Retinal pigment epithelial cell (primary cell): ENCODE measurements around the gene USP10.

ENCODE experiments used
- DNase-seq: peaks from one replicate; pipeline ENCODE4 v3.0.0-alpha.2; 2010; ENCODE audit warnings: low read depth
- H3K4me3 ChIP-seq: 2 replicates; pipeline ENCODE4 v1.5.1; 2011; ENCODE audit warnings: mild to moderate bottlenecking, low read length, control low read depth, moderate library complexity
- CTCF ChIP-seq: conservative IDR thresholded peaks from 2 replicates; pipeline ENCODE4 v1.5.1; 2011; ENCODE audit warnings: low read depth, low read length, control low read depth, inconsistent platforms

Gene USP10

GRCh38 chr16:84722068-84722467 lies 22.3 kb downstream of the USP10 start:
- DNase-seq, result no peak
- no peak for TF ChIP-seq CTCF
- no peak overlapping the region for H3K4me3 ChIP-seq

- TF ChIP-seq CTCF, result no peak
- no peak for DNase-seq
- H3K4me3 ChIP-seq, result no peak overlapping the region
Measured at GRCh38 chr16:84723906-84724305, 24.1 kb downstream of the USP10 start.

- no peak overlapping the region for H3K4me3 ChIP-seq
- TF ChIP-seq CTCF, result no peak
- no peak for DNase-seq
Measured at GRCh38 chr16:84724606-84725309, 25.0 kb downstream of the USP10 start.

- no peak overlapping the region for H3K4me3 ChIP-seq
- DNase-seq, result no peak
- TF ChIP-seq CTCF, result no peak
Measured at GRCh38 chr16:84725481-84726078, 25.8 kb downstream of the USP10 start.

- DNase-seq, result no peak
- peak; percentile 90 for TF ChIP-seq CTCF
- no peak overlapping the region for H3K4me3 ChIP-seq
Measured at GRCh38 chr16:84726079-84726668, 26.4 kb downstream of the USP10 start.

- no peak overlapping the region for H3K4me3 ChIP-seq
- no peak for DNase-seq
- TF ChIP-seq CTCF, result no peak
Measured at GRCh38 chr16:84726669-84727467, 27.1 kb downstream of the USP10 start.
